Liver (tissue), 3 donors: ENCODE data around the gene PLA2G5.

ENCODE experiments used
- ATF3 ChIP-seq: IDR thresholded peaks from 2 replicates; pipeline ENCODE4 v1.6.1; 2016; ENCODE audit warnings: antibody characterized with exemption
- MAX ChIP-seq: IDR thresholded peaks from 2 replicates; pipeline ENCODE4 v1.6.1; 2016; ENCODE audit warnings: antibody characterized with exemption
- SP1 ChIP-seq: IDR thresholded peaks from 2 replicates; pipeline ENCODE4 v1.6.1; 2018; ENCODE audit warnings: antibody characterized with exemption, mild to moderate bottlenecking
- TF ChIP-seq, protein P1 (sequence below): fragments of 150-350 bp; IDR thresholded peaks from 2 replicates; pipeline ENCODE4 v1.5.1; 2017; ENCODE audit warnings: improper control_type of control experiment, low read depth, low read length; ENCODE audit not compliant: missing input control
- donor health status: healthy.
- donor health status: healthy.

DNA sequence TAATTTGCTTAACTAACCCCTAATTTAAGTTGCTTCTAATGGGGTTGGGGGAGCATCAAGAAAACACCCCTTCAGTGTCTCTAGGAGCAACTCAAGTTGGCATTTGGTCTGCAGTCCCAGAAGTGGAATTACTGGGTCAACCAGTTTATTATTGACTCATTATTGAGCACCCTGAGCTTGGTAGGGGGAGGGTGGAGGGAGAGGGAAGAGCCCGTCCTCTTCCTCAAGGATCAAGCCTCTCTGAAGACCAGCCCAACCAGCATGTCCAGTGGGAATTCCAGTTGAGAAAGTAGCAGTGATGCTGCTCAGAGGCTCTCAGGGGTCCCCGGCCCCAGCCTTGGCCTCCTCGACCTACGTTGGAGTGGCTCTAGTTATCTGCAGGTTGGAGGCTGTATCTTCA, 67.1 kb downstream of the PLA2G5 start:
- TF ChIP-seq, protein P1, sequence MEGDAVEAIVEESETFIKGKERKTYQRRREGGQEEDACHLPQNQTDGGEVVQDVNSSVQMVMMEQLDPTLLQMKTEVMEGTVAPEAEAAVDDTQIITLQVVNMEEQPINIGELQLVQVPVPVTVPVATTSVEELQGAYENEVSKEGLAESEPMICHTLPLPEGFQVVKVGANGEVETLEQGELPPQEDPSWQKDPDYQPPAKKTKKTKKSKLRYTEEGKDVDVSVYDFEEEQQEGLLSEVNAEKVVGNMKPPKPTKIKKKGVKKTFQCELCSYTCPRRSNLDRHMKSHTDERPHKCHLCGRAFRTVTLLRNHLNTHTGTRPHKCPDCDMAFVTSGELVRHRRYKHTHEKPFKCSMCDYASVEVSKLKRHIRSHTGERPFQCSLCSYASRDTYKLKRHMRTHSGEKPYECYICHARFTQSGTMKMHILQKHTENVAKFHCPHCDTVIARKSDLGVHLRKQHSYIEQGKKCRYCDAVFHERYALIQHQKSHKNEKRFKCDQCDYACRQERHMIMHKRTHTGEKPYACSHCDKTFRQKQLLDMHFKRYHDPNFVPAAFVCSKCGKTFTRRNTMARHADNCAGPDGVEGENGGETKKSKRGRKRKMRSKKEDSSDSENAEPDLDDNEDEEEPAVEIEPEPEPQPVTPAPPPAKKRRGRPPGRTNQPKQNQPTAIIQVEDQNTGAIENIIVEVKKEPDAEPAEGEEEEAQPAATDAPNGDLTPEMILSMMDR: no peak
- TF ChIP-seq MAX (no peak), SP1 (no peak), ATF3 (no peak)
